Right lobe of liver (tissue), 6 donors: ENCODE results near the gene TEDC1. TPM values are rescaled to one million over a fixed set of nuclear protein-coding genes. Genes with fewer than 3 reads are reported as not detected.

Experiments used
- ATAC-seq, 4 donors: fragments of 200-7000 bp; cut with Tn5 transposase; one replicate each; pipeline ENCODE4 v1.9.1; 2020; ENCODE audit warnings: mild to moderate bottlenecking in 4 of 4, moderate library complexity in 4 of 4
- DNase-seq, 3 donors: peaks; one replicate each; pipeline ENCODE4 v3.0.0-alpha.2; 2020
- H3K27ac ChIP-seq, 3 donors: fragments of 200-600 bp; one replicate each; pipeline ENCODE4 v1.8.0; 2022
- H3K27me3 ChIP-seq, 2 donors: fragments of 200-600 bp; one replicate each; pipeline ENCODE4 v1.8.0; 2022
- H3K36me3 ChIP-seq, 4 donors: fragments of 200-600 bp; sonication (generic) in 1 of 4; one replicate each; pipeline versions ENCODE4 v1.5.1 to v1.8.0; 2017 to 2022; ENCODE audit warnings: control low read depth in 1 of 4
- H3K4me1 ChIP-seq, 4 donors: fragments of 200-600 bp; sonication (generic) in 1 of 4; one replicate each; pipeline versions ENCODE4 v1.5.1 to v1.8.0; 2017 to 2022; ENCODE audit warnings: control low read depth in 1 of 4
- H3K4me3 ChIP-seq, 3 donors: fragments of 200-600 bp; one replicate each; pipeline ENCODE4 v1.8.0; 2022
- H3K9me3 ChIP-seq, 4 donors: fragments of 200-600 bp; sonication (generic) in 1 of 4; one replicate each; pipeline versions ENCODE4 v1.5.1 to v1.8.0; 2017 to 2022; ENCODE audit warnings: control low read depth in 1 of 4
- POLR2A ChIP-seq: fragments of 450-650 bp; IDR thresholded peaks from one replicate; pipeline ENCODE4 v1.6.1; 2017; ENCODE audit warnings: antibody characterized with exemption, mild to moderate bottlenecking
- WGBS: methylation state at CpG from one replicate; pipeline ENCODE4 v1.1.6; 2018; ENCODE audit warnings: low coverage, low lambda C conversion rate; ENCODE audit not compliant: insufficient coverage; ENCODE audit errors: missing lambda C conversion rate; 5-methylcytosine and 5-hydroxymethylcytosine counted together
- intact Hi-C, 2 donors: fragments of 100-400 bp; cut with DNase I; formaldehyde crosslinking; loops; one replicate each; pipeline versions ENCODE4 v1.11.2 to v1.14.1; 2022
- total RNA-seq, 6 experiments: library from RNA; depleted of rRNA in 2 of 6; stranded (reverse); fragments of >200 nt in 2 of 6; fragmentation: NEBNext Ultra II Directional in 3 of 6; extraction: Animal tissue kit (Norgen Biotek cat#: 25700) in 3 of 6; gene quantifications; one replicate each; pipeline versions ENCODE4 v1.1.0 to v1.2.4, GENCODE V29; 2016 to 2023
- TF ChIP-seq, protein P1 (sequence below), 4 donors: fragments of 200-600 bp in 3 of 4; fragments of 450-650 bp in 1 of 4; IDR thresholded peaks; one replicate each; pipeline versions ENCODE4 v1.5.1 to v1.8.0; 2016 to 2022; ENCODE audit warnings: antibody characterized with exemption in 4 of 4, mild to moderate bottlenecking in 2 of 4
- donor health status: DM: no; HTN: yes; CAD: no.
- donor health status: DM: no; HTN: no; CAD: no.
- donor health status: DM: no; HTN: no; CAD: no.
- donor health status: DM: no; HTN: yes; CAD: no.
- donor health status: DM: no; HTN: yes; CAD: no.

The TEDC1 gene
- total RNA-seq, 6 experiments from 2014 or later, result 2.2 to 8.1 (median 3.9) TPM

DNA sequence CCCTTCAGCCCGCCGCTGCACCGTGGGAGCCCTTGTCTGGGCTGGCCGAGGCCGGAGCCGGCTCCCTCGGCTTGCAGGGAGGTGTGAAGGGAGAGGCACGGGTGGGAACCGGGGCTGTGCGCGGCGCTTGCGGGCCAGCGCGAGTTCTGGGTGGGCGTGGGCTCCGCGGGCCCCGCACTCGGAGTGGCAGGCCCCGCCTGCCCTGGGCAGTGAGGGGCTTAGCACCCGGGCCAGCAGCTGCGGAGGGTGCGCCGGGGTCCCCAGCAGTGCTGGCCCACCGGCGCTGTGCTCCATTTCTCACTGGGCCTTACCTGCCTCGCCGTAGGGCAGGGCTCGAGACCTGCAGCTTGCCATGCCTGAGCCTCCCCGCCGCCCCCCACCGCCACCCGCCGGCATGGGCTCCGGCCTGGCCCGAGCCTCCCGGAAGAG lies 56.7 kb downstream of the TEDC1 start:
- H3K36me3 ChIP-seq, result no peaks in the 10 kb centered on the region
- TF ChIP-seq, protein P1, sequence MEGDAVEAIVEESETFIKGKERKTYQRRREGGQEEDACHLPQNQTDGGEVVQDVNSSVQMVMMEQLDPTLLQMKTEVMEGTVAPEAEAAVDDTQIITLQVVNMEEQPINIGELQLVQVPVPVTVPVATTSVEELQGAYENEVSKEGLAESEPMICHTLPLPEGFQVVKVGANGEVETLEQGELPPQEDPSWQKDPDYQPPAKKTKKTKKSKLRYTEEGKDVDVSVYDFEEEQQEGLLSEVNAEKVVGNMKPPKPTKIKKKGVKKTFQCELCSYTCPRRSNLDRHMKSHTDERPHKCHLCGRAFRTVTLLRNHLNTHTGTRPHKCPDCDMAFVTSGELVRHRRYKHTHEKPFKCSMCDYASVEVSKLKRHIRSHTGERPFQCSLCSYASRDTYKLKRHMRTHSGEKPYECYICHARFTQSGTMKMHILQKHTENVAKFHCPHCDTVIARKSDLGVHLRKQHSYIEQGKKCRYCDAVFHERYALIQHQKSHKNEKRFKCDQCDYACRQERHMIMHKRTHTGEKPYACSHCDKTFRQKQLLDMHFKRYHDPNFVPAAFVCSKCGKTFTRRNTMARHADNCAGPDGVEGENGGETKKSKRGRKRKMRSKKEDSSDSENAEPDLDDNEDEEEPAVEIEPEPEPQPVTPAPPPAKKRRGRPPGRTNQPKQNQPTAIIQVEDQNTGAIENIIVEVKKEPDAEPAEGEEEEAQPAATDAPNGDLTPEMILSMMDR (IDR thresholded peaks at IDR 0.05), result no peak
- no peak for TF ChIP-seq POLR2A
- ATAC-seq (no peak), DNase-seq (no peak)
- WGBS, result no CpG with 5 or more reads among the region's 38 CpGs
- H3K27ac ChIP-seq, result no peak overlapping the region
- H3K9me3 ChIP-seq, result no peaks in the 10 kb centered on the region
- intact Hi-C loops, result no loop called here
- H3K4me3 ChIP-seq, result no peak overlapping the region
- H3K4me1 ChIP-seq, result no peaks in the 10 kb centered on the region
- H3K27me3 ChIP-seq, result no peaks in the 10 kb centered on the region

Other genes with a start within 250 kb of the TEDC1 start
- gene BTBD6, start 242.7 kb upstream of the TEDC1 start, total RNA-seq, result 10 to 100 TPM; 16.5 to 25.0 (median 17.7) TPM
- gene BRF1, start 190.2 kb upstream of the TEDC1 start, total RNA-seq, result 10 to 100 TPM; 13.1 to 17.8 (median 16.2) TPM
- 10 to 100 TPM; 19.8 to 26.7 (median 21.5) TPM for gene PACS2, start 176.5 kb upstream of the TEDC1 start, total RNA-seq
- under 1 TPM in 3 of 6 experiments, not detected in 3; 0.07 to 0.44 (median 0.35) TPM for gene TEX22, start 92.7 kb upstream of the TEDC1 start, total RNA-seq
- gene MTA1, start 71.4 kb upstream of the TEDC1 start, total RNA-seq, result 10 to 100 TPM; 18.6 to 45.1 (median 29.2) TPM
- gene CRIP2, start 16.4 kb upstream of the TEDC1 start, total RNA-seq, result 10 to 100 TPM; 11.2 to 50.0 (median 27.5) TPM
- 1 to 10 TPM in 5 of 6 experiments, under 1 TPM in 1; 0.79 to 5.4 (median 2.7) TPM for gene CRIP1, start 4.4 kb upstream of the TEDC1 start, total RNA-seq
- 1 to 10 TPM in 5 of 6 experiments, under 1 TPM in 1; 0.74 to 3.2 (median 2.2) TPM for gene TMEM121, start 35.3 kb downstream of the TEDC1 start, total RNA-seq